Prostate gland (tissue), 2 donors: Measurements from ENCODE around the gene TCF12.

ENCODE experiments used
- CTCF ChIP-seq, 4 experiments: fragments of 200-600 bp in 2 of 4; fragments of 450-650 bp in 2 of 4; sonication (generic) in 2 of 4; IDR thresholded peaks; 1 replicate in 3 of 4; 2 replicates in 1 of 4; pipeline ENCODE4 v1.5.1; 2016 to 2019; ENCODE audit warnings: antibody characterized with exemption in 4 of 4, mild to moderate bottlenecking in 2 of 4, moderate library complexity in 2 of 4
- POLR2A ChIP-seq: fragments of 450-650 bp; IDR thresholded peaks from one replicate; pipeline ENCODE4 v1.6.1; 2016; ENCODE audit warnings: antibody characterized with exemption, mild to moderate bottlenecking

GRCh38 chr15:57079446-57079845 lies 161.0 kb downstream of the TCF12 start:
- no peak for TF ChIP-seq POLR2A
- no peak for TF ChIP-seq CTCF (IDR thresholded peaks at IDR 0.05)
